ENCODE measurements around the gene SLC22A31.

SLC22A31 gene

GRCh38 chr16:89179656-89180315, 20.6 kb downstream of the SLC22A31 start:
- no peak for TF ChIP-seq CTCF (conservative IDR thresholded peaks at IDR 0.05)
- no peak overlapping the region for H3K27ac ChIP-seq

DNA sequence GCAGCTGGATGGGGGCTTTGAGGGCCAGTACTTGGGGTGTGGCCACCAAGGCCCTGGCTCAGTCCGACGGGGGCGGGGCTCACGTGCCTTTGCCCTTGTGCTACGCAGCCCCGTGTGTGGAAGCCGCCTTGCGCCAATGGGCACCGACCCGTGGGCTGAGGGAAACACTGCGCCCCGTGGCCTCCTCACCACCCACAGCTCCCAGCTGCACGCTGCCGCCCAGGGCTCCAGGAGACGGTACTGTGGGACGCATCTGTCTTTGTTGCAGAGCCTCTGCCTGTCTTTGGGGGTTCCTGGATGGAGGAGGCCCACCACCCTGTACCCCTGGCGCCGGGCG, 21.2 kb downstream of the SLC22A31 start:
- TF ChIP-seq CTCF (conservative IDR thresholded peaks at IDR 0.05) = no peak
- H3K27ac ChIP-seq = no peak overlapping the region

DNA sequence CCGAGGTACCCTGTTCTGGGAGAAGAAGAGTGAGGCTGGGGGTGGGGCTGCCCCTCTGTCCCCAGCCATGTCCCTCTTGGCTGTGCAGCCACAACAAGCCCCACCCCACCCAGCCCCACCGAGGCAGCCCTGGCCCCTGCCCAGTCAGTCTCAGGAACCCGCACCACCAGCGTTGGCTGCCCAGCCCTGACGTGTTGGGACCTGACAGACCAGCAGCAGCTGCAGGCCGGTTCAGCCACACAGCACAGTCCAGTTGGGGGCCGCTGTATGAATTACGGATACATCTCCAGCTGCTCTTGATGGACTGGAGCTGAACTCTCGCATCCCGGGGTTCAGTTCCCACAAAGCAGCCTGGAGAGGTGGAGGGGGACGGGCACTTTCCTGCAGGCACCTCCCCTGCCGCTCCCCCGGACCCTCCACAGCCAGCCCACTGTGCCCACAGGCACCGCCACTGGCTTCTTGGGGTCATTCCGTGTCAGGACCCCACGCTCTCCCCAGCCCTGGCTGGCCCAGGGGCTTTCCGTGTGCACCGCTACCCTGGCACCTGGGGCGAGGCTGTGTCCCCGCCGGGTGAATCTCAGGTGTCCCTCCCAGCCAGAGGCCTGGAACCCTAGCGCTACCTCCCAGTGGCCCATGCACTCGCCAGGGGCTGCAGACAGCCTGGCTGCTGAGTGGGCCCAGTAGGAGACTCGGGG, 21.7 kb downstream of the SLC22A31 start:
- TF ChIP-seq CTCF (conservative IDR thresholded peaks at IDR 0.05) = no peak
- no peak overlapping the region for H3K27ac ChIP-seq

- no peak overlapping the region for H3K27ac ChIP-seq
- TF ChIP-seq CTCF (conservative IDR thresholded peaks at IDR 0.05) = no peak
These were observed 22.8 kb downstream of the SLC22A31 start for GRCh38 chr16:89177501-89177900.

- no peak for TF ChIP-seq CTCF (conservative IDR thresholded peaks at IDR 0.05)
- H3K27ac ChIP-seq = no peak overlapping the region
These were observed 23.6 kb downstream of the SLC22A31 start for GRCh38 chr16:89176717-89177116.

DNA sequence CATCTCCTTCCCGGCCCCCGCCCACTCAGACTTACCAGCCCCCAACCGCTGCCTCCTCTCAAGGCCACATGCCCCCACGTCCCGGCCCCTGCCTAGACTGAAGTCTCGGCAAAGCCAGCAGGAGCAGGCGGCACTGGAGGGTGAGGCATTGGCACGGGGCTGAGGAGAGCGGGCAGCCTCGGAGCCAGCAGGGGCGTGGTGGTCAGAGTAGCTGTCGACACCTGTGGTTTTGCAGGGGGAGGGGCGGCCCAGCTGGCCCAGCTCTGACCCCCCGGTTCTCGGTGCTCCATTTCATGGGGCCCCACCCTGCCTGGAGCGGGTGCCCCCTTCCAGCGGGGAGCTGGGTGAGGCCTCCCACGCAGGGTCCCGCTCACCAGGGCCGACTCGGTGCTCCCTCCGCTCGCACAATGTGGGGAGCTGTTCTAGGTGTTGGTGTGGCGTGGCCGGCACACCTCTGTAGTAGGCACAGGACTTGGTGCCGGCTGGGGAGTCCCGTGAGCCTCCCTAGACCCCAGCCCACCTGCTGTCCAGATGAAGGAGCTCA, 24.1 kb downstream of the SLC22A31 start:
- TF ChIP-seq CTCF (conservative IDR thresholded peaks at IDR 0.05) = no peak
- H3K27ac ChIP-seq = no peak overlapping the region

DNA sequence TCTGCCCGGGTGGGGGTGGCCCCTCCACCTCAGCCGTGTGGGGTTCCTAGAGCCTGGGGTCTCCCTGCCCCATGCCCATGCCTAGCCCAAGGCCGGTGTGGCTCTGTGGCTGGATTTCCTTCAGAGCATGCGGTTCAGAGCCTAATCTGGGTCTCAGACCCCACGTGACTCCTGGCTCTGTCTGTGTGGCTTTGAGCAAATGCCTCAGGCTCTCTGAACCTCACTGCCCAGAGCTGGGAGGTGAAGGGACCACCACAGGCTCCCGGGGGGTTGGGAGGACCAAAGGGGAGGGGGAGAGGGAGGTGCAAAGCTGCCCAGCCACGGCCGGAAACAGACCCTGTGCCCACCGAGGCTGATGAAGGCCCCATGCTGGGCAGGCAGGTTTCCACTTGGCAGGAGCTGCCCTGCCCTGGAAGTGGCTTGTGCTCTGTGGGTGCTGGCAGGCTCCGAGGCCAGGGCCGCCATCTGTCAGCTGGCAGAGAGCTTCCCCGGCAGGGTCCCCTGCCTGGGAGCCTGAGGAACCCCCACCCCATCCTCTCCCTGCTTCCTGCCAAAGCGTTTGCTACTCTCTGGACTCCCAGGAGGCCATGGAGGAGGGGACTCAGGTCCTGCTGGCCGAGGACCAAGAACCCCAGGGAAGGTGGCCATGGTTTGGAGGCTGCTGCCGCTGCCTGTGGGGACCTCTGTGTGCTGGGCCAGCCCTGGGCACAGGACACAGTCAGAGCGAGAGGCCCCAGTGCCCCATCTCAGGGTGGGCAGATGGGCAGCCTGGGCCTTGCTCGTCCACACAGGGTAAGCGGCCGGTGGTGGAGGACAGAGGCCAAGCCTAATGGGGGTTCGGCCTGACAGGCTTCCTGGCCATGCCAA, 24.8 kb downstream of the SLC22A31 start:
- TF ChIP-seq CTCF (conservative IDR thresholded peaks at IDR 0.05) = no peak
- H3K27ac ChIP-seq = no peak overlapping the region
